ENCODE data around the gene HES6. TPM values are rescaled to one million over a fixed set of nuclear protein-coding genes. Genes with fewer than 3 reads are reported as not detected.

The HES6 gene
- total RNA-seq, 2 donors from 2014 or later: 55.6 to 79.5 TPM

- TF ChIP-seq, protein P1, sequence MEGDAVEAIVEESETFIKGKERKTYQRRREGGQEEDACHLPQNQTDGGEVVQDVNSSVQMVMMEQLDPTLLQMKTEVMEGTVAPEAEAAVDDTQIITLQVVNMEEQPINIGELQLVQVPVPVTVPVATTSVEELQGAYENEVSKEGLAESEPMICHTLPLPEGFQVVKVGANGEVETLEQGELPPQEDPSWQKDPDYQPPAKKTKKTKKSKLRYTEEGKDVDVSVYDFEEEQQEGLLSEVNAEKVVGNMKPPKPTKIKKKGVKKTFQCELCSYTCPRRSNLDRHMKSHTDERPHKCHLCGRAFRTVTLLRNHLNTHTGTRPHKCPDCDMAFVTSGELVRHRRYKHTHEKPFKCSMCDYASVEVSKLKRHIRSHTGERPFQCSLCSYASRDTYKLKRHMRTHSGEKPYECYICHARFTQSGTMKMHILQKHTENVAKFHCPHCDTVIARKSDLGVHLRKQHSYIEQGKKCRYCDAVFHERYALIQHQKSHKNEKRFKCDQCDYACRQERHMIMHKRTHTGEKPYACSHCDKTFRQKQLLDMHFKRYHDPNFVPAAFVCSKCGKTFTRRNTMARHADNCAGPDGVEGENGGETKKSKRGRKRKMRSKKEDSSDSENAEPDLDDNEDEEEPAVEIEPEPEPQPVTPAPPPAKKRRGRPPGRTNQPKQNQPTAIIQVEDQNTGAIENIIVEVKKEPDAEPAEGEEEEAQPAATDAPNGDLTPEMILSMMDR (IDR thresholded peaks at IDR 0.05): no peak
- no peak for DNase-seq
- Histone ChIP-seq H3K4me1 (no peaks in the 10 kb centered on the region), H3K4me3 (no peak overlapping the region), H3K36me3 (no peaks in the 10 kb centered on the region), H3K9me3 (no peaks in the 10 kb centered on the region), H3K27me3 (no peaks in the 10 kb centered on the region), H3K9ac (ENCODE audit: low read depth in 2 of 2, low read length in 2 of 2) (no peak overlapping the region), H3K27ac (no peak overlapping the region)
- intact Hi-C loops (cut with DNase I): no loop called here
These were observed 15.3 kb downstream of the HES6 start for GRCh38 chr2:238224356-238225035.

GRCh38 chr2:238220892-238221521, 18.8 kb downstream of the HES6 start:
- intact Hi-C loops (cut with DNase I): no loop called here
- H3K27me3 ChIP-seq: no peaks in the 10 kb centered on the region
- no peaks in the 10 kb centered on the region for H3K9me3 ChIP-seq
- DNase-seq: no peak
- H3K36me3 ChIP-seq: no peaks in the 10 kb centered on the region
- H3K4me1 ChIP-seq: no peaks in the 10 kb centered on the region
- TF ChIP-seq, protein P1 (IDR thresholded peaks at IDR 0.05): no peak
- no peak overlapping the region for H3K4me3 ChIP-seq
- no peak overlapping the region for H3K9ac ChIP-seq (ENCODE audit: low read depth in 2 of 2, low read length in 2 of 2)
- H3K27ac ChIP-seq: no peak overlapping the region

- no peak overlapping the region for H3K9ac ChIP-seq (ENCODE audit: low read depth in 2 of 2, low read length in 2 of 2)
- no peak overlapping the region for H3K4me3 ChIP-seq
- no peak for DNase-seq
- no peaks in the 10 kb centered on the region for H3K27me3 ChIP-seq
- H3K36me3 ChIP-seq: no peaks in the 10 kb centered on the region
- no peak overlapping the region for H3K27ac ChIP-seq
- intact Hi-C loops (cut with DNase I): no loop called here
- no peaks in the 10 kb centered on the region for H3K9me3 ChIP-seq
- H3K4me1 ChIP-seq: no peaks in the 10 kb centered on the region
- TF ChIP-seq, protein P1 (IDR thresholded peaks at IDR 0.05): no peak
These were observed 19.5 kb downstream of the HES6 start for GRCh38 chr2:238220274-238220891.

DNA sequence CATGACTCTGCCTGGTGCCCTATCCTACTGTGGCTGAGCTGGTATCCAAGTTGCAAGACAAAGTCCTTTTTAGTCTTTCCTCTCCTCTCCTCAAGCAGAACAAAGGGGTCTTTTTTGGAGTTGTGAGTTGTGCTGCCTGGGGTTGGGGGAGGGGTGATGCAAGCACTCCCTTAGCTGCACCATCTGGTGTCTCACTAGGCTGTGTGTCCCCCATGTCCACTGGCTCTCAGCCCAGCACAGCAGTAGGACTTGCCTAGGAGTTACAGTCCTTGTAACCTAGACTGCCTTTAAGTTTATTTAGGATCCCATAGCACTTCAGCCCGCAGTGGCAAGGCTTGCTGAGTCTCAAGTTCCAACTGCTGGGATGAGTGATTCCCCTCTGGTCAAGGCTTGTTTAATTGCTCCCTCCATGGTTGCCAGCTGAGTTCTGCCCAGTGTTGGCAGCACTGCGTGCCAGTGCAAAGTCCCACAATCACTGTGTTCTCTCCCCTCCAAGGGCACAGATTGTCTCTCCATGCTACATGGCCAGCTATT, 23.1 kb downstream of the HES6 start:
- TF ChIP-seq, protein P1 (IDR thresholded peaks at IDR 0.05): no peak
- Histone ChIP-seq H3K9me3 (no peaks in the 10 kb centered on the region), H3K36me3 (no peaks in the 10 kb centered on the region), H3K4me1 (no peaks in the 10 kb centered on the region), H3K27ac (no peak overlapping the region), H3K9ac (ENCODE audit: low read depth in 2 of 2, low read length in 2 of 2) (no peak overlapping the region), H3K27me3 (no peaks in the 10 kb centered on the region), H3K4me3 (no peak overlapping the region)
- DNase-seq: no peak
- intact Hi-C loops (cut with DNase I): no loop called here

DNA sequence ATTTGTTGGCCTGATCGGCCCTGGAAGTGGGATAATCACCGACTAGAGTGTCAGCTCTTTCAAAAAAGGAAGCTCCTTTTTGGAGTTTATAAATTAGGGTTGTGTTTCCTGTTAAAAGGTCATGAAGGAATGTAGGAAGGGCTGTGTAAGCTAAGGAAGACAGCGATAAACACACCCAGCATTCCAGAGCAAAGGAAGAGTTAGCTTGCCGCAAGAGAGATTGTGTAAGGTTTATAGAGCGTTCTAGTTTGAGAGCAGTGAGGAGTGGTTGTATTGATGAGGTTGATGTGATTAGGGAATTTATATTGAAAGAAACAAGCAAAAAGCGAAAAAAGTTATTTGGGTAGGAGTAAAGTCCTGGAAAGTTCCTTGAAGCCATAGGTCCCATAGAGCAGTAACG, 32.8 kb downstream of the HES6 start:
- Histone ChIP-seq H3K4me3 (no peak overlapping the region), H3K4me1 (peaks cover 4% of the 10 kb centered on the region), H3K27ac (no peak overlapping the region), H3K27me3 (no peaks in the 10 kb centered on the region), H3K36me3 (no peaks in the 10 kb centered on the region), H3K9ac (ENCODE audit: low read depth in 2 of 2, low read length in 2 of 2) (no peak overlapping the region), H3K9me3 (no peaks in the 10 kb centered on the region)
- TF ChIP-seq, protein P1 (IDR thresholded peaks at IDR 0.05): no peak
- intact Hi-C loops (cut with DNase I): no loop called here
- DNase-seq: no peak
